Spleen (tissue), 7 donors: ENCODE data around the gene LCN10.

ENCODE experiments used
- CTCF ChIP-seq, 11 experiments: fragments of 200-600 bp in 7 of 11; fragments of 450-650 bp in 4 of 11; sonication (generic) in 4 of 11; IDR thresholded peaks in 8 of 11; conservative IDR thresholded peaks in 3 of 11; 1 replicate in 7 of 11; 2 replicates in 4 of 11; pipeline versions ENCODE4 v1.4.0 to v1.8.0; 2016 to 2021; ENCODE audit warnings: antibody characterized with exemption in 11 of 11, inconsistent platforms in 4 of 11, mild to moderate bottlenecking in 1 of 11
- POLR2A ChIP-seq, 3 donors: fragments of 450-650 bp; IDR thresholded peaks; one replicate each; pipeline ENCODE4 v1.5.1; 2017; ENCODE audit warnings: antibody characterized with exemption in 3 of 3, mild to moderate bottlenecking in 1 of 3
- donor health status: DM: no; HTN: no; CAD: no; lungs with moderate emphysema.
- donor health status: DM: no; HTN: no; CAD: no.
- donor health status: DM: no; HTN: no; CAD: no.

GRCh38 chr9:136747161-136748060 lies 4.7 kb upstream of the LCN10 start:
- no peak for TF ChIP-seq CTCF (IDR thresholded peaks at IDR 0.05 in 8 of 11, conservative IDR thresholded peaks at IDR 0.05 in 3 of 11)
- TF ChIP-seq POLR2A (IDR thresholded peaks at IDR 0.05): no peak
